Activated T-cell treated with anti-CD3 and anti-CD28 coated beads for 1 hour (primary cell): ENCODE measurements around the gene SEPTIN8.

Experiments
- DNase-seq: peaks from one replicate; pipeline ENCODE4 v3.0.0-alpha.2; 2020; ENCODE audit warnings: low read depth

Gene SEPTIN8

GRCh38 chr5:132764051-132764450 is 13.0 kb downstream of the SEPTIN8 start:
- no peak for DNase-seq

- DNase-seq, result no peak
Measured at GRCh38 chr5:132763181-132764036, 13.6 kb downstream of the SEPTIN8 start.

- no peak for DNase-seq
Measured at GRCh38 chr5:132762246-132763000, 14.6 kb downstream of the SEPTIN8 start.

GRCh38 chr5:132761321-132762240 is 15.5 kb downstream of the SEPTIN8 start:
- DNase-seq, result no peak

- no peak for DNase-seq
Measured at GRCh38 chr5:132760601-132761317, 16.3 kb downstream of the SEPTIN8 start.

GRCh38 chr5:132760049-132760420 is 17.0 kb downstream of the SEPTIN8 start:
- DNase-seq, result no peak

- DNase-seq, result no peak
Measured at GRCh38 chr5:132759114-132760048, 17.7 kb downstream of the SEPTIN8 start.

GRCh38 chr5:132758451-132758850 is 18.6 kb downstream of the SEPTIN8 start:
- DNase-seq, result no peak

GRCh38 chr5:132756542-132756941 is 20.5 kb downstream of the SEPTIN8 start:
- DNase-seq, result no peak

GRCh38 chr5:132754947-132755346 is 22.1 kb downstream of the SEPTIN8 start:
- no peak for DNase-seq

- no peak for DNase-seq
Measured at GRCh38 chr5:132754111-132754510, 22.9 kb downstream of the SEPTIN8 start.

GRCh38 chr5:132753135-132753987 is 23.7 kb downstream of the SEPTIN8 start:
- DNase-seq, result no peak

- DNase-seq, result no peak
Measured at GRCh38 chr5:132752581-132753125, 24.4 kb downstream of the SEPTIN8 start.

GRCh38 chr5:132751971-132752580 is 25.0 kb downstream of the SEPTIN8 start:
- DNase-seq, result no peak

GRCh38 chr5:132751444-132751843 is 25.6 kb downstream of the SEPTIN8 start:
- DNase-seq, result no peak

GRCh38 chr5:132750471-132751230 is 26.4 kb downstream of the SEPTIN8 start:
- DNase-seq, result no peak

GRCh38 chr5:132749506-132749905 is 27.5 kb downstream of the SEPTIN8 start:
- DNase-seq, result no peak

GRCh38 chr5:132748522-132749000 is 28.5 kb downstream of the SEPTIN8 start:
- DNase-seq, result no peak
